ENCODE data around the gene CPNE2. TPM values are rescaled to one million over a fixed set of nuclear protein-coding genes. Genes with fewer than 3 reads are reported as not detected.

Gene CPNE2
- total RNA-seq, 1 donor from 2014 or later: 16.1 TPM

DNA sequence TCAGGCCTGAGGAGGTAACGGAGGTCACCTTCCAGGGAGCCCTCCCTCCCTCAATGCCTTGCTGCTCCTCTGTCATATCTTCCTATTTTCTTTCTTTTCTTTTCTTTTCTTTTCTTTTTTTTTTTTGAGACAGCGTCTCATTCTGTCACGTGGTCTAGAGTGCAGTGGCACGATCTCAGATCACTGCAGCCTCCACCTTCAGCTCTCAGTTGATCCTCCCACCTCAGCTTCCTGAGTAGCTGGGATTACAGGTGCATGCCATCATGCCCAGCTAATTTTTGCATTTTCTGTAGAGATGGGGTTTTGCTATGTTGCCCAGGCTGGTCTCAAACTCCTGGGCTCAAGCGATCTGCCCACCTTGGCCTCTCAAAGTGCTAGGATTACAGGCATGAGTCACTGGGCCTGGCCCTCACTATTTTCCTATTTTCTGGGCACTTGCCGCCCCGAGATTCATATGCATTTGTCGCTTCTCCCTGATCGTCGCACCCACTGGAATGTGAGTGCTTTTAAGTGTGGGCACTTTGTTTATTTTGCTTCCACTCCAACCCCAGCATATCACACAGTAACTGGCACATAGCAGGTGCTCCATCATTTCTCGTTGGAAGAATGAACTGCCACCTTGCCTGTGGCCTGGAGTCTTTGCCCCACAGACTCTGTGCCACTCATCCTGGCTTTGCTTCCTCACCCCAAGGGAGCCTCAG is 31.7 kb downstream of the CPNE2 start:
- no peak for DNase-seq (ENCODE audit: low spot score)

GRCh38 chr16:57125376-57125775 is 33.0 kb downstream of the CPNE2 start:
- no peak for DNase-seq (ENCODE audit: low spot score)

DNA sequence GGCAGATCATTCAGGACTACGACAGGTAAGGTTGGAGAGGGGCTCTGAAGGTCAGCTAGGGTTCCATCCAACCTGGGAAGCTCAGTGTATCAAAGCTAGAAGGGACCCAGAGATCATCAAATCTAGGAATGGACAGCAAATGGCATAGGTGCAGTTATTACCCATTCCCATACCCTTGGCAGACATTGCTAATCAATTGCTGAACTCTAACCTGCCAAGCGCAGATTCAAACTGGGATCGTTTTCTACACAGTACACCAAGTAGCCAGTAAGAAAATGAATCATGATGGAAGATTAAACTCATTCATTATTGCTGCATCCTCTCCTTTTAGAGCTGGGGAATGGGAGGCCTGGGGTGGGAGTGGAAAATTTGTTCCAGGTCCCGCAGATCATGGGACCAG is 33.6 kb downstream of the CPNE2 start:
- DNase-seq (ENCODE audit: low spot score): no peak

GRCh38 chr16:57126411-57126810 is 34.0 kb downstream of the CPNE2 start:
- no peak for DNase-seq (ENCODE audit: low spot score)

DNA sequence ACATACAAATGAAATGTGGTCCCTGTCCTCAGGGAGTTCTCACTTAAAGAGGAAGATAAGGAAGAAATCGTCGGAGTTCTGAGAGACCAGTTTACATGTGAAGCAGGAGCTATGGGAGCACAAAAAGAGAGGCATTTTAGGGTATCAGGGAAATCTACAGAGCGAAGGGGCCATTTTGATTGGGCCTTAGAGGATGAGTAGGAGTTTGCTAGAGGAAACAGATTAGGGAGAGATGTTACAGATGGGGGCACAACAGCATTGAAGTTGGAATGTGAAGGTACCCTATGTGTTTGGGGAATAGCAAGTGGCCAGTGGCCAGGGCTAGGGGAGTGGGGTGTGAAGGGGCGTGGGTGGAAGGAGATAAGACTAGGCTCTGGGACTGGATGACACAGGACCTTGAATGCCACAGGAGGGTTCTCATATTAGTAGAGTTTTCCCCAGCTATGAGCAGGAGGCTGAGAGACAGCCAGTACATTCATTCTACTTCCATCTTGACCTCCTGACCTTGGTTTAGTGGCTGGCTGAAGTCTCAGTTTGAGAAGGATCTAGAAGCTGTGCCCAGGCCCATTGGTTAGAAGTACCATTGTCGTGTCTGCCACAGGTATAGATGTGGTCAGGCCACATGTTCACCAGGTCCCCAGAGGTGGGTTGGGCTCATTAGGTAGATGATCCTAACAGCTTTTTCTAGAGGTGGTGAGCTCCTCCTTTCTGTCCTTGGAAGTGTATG is 34.8 kb downstream of the CPNE2 start:
- no peak for DNase-seq (ENCODE audit: low spot score)

- no peak for DNase-seq (ENCODE audit: low spot score)
Observed at GRCh38 chr16:57127836-57128235, 35.5 kb downstream of the CPNE2 start.

GRCh38 chr16:57128771-57129389 is 36.5 kb downstream of the CPNE2 start:
- DNase-seq (ENCODE audit: low spot score): no peak

DNA sequence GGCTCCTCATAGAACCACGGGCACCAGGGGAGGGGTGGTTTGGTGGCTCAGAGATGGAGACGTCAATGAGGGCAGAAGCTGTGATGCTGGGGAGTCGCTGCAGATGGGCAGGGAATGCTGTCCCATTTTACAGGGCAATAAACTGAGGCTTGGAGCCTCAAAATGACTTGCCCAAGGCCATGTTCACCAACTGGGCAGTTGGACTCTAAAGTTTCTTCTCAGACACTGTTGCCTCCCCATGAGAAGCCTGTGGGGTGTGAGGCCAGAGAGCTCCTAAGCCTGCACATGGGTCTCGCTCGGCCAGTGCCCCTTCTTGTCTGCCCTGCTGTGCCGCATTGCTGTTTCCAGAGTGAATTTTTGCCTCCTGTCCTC is 38.6 kb downstream of the CPNE2 start:
- DNase-seq (ENCODE audit: low spot score): no peak

GRCh38 chr16:57131351-57131970 is 39.1 kb downstream of the CPNE2 start:
- no peak for DNase-seq (ENCODE audit: low spot score)

DNA sequence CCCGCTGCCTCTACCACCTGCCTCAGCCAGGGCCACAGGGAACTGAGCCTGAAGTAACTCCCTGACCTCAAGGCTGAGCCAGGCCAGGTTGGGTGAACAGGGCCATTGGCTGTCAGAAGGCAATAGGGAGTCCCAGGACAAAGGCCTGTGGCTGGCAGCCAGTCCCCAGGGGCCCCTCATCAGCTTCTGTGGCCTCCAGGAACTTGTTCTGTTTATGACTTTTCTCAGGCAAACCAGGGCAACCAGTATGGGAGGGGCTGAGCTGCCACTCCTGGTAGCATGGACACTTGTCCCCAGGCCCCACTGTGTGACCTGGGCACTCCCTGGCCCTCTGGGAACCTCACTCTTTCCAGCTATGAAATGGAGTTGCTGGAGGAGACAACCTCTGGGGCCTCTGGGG is 40.1 kb downstream of the CPNE2 start:
- DNase-seq (ENCODE audit: low spot score): no peak

DNA sequence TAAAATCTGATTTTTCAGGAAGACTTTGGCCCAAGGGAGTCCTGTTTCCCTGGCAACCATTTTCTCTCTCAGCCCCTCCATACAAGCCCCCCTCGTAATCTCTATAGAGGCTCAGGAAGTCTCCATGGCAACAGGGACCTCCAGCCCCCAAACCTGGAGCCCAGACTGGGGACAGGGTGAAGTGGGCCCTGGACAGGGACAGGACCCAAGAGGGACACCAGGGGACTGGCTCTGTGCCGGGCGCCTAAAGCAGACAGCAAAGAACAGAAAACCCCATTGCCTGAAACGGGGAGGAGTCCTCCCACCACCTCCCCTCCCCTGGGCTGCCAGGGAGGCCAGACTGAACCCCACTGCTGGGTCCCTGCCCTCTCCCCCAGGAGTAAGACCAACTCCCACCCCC is 40.6 kb downstream of the CPNE2 start:
- no peak for DNase-seq (ENCODE audit: low spot score)

DNA sequence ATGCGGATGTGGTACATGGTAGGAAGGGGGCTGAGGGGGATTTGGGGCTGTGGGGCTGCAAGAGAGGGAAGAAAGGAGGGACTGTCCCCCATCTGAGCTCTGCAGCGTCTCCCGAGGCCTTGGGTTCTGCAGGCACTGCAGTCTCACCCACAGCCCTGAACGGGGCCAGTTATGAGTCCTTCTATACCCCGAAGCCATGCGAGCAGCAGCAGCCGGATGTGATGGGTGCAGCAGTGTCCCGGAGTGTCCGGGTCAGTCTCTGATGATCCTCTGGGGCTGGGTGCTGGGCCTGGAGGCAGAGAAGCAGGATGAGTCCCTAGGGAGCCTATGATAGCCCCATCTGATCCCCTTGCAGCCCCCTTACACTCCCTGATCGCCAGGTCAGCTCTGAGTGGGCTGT is 41.5 kb downstream of the CPNE2 start:
- DNase-seq (ENCODE audit: low spot score): no peak

DNA sequence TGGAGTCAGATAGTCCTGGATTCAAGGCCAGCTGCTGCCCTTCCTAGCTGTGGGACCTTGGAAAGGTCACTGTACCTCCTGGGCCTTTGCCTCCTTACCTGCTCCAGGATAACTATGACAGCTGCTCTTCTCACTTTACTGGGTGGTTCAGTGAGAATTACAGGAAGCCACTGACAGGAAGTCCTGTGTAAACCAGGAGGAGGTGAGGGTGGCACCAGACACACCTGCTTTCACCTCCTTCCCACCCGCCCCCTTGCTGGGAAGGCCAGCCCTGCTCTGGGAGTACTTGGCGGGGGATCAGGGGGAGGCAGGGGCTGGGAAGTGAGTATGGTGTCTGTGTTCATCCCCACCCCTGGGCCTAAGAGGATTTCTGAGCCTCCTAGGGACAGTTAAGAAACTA is 42.6 kb downstream of the CPNE2 start:
- DNase-seq (ENCODE audit: low spot score): no peak

- DNase-seq (ENCODE audit: low spot score): no peak
Observed at GRCh38 chr16:57137043-57137442, 44.7 kb downstream of the CPNE2 start.

DNA sequence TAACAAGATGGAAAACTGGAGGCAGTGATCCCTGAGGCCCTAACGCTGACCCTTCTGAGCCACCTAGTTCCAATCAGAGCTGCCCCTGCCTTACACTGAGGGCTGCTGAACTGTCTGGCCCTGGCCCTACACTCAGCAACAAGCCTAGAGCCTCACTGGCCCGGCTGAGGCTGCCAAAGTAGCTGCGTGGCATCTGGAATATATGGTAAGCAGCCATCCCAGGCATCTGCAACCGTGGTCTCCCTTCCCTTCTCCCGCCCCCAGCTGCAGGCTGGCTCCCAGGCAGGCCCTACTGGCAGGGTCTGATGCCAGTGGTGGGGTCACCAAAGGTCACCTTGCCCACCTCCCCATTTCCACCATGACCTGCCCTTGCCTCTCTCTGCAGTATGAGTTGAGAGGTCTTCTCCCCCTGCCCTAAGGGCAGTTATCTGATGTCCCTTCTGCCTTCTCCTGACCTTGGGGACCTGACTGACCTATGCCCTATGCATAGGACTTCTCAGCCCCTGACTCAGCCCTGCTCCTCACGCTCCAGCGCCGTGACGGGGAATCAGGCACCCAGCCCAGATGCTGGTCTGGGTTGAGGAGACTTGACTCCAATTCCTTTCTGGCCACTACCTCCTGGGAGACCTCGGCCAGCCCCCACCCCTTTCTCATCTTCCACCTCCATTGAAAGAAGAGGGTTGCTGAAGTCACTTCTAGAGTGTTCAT is 45.3 kb downstream of the CPNE2 start:
- no peak for DNase-seq (ENCODE audit: low spot score)

DNA sequence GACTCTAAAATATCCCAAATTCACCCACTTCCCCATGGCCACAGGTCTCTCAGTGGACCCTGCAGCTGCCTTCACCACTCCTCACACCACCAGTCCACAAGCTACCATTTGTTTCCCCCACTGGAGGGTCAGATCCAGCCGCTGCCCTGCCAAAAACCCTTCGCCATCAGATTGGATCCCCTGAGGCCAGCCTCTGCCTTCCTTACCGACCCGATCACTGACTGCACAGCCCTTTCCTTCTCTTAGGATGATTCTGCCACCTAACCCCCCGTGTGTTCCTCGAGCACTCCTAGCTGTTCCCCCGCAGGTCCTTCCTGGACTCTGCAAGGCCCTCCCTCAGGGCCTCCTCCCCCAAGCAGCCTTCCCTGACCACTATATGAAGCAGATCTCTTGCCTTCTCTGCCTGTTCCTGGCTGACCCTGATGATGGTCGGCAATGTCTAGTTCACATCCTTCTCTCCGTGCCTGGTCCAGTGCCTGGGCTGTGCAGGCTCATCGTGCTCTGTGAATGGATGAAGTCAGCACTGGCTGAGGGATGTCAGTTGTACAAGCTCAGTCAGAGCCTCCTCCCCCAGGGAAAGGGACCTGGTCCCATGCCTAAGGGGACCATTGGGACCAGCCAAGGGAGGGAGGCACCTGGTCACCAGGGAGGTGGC is 46.0 kb downstream of the CPNE2 start:
- no peak for DNase-seq (ENCODE audit: low spot score)

DNA sequence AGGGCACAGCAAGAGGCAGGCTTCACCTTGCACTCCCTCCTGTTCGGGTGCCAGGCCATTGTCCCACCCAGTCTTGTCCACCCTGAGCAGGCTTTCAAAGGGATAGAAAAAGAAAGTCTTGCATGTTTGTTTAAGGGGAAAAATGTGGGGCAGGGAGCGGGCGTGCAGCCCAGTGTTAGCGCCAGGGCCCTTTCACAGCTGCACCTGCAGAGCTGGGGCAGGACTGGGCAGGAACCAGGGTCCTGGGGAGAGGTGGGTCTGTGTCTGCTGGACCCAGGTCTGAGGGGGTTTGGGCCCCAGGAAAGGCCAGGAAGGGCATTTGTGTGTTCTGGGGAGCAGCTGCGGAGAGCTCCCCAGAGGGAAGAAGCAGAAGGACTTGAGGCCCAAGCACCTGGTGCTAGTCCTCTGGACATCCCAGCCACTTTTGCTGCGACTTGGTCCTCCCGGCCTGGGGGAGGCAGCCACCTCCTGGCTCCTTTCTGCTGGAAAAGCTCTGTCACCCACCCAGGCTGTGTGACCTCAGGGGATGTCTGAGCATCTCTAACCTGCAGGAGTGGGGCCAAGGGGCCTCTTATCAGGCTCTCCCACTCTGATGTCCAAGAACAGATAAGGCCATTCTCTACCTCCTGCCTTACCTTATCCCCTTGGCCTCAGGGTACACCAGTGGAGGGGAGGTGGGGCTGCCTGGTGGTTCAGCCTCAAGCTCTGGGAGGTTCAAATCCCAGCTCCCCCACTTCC is 48.7 kb downstream of the CPNE2 start:
- no peak for DNase-seq (ENCODE audit: low spot score)

GRCh38 chr16:57141822-57142631 is 49.6 kb downstream of the CPNE2 start:
- DNase-seq (ENCODE audit: low spot score): no peak

DNA sequence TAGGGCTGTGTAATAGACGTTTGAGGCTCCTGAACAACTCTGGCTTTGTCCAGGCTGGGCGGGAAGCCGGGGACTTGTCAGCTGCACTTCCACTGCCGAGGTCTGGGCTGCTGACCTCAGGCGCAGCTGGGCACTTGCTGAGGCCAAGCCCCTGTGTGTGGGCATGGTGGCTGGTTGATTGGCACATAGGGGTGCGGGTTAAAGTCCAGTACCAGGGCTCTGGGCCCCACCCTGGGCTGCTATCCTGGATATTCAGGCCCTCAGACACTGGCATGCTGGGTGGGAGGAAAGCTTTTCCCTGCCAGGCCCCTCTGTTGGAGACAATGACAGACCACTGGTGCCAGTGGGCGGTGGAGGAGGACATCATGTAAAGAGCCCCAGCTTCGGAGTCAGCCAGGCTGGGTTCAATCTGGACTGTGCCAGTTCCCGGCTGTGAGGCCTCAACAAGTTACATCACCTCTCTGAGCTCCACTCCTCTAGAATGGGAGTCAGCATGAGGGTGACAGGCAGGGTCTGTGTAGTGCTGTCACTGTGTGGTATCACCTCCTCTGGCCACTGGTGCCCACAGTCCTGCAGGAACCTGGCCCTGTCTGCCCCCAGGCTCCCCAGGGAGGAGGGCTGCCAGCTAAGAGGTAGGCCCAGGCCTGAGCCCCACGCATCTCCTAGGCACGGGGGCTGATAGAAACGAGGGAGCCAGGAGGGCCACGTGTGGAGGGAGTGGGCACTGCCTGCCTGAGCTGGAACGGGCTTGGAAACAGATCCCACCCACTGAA is 51.0 kb downstream of the CPNE2 start:
- DNase-seq (ENCODE audit: low spot score): no peak

All from mucosa of gallbladder (tissue), 1 donor.